HG02610 (cell line): Measurements from ENCODE around the gene SPPL2C.
"Not testable (repeated sequence)": the region's sequence is repeated elsewhere in the genome, so short reads cannot be mapped to it uniquely, and the experiment has no call there.

ENCODE experiments used
- ATAC-seq: cut with Tn5 transposase; IDR thresholded peaks from one replicate; pipeline ENCODE4 v1.9.1; 2021; ENCODE audit warnings: mild to moderate bottlenecking, moderate library complexity; ENCODE audit not compliant: unreplicated experiment

Gene SPPL2C

DNA sequence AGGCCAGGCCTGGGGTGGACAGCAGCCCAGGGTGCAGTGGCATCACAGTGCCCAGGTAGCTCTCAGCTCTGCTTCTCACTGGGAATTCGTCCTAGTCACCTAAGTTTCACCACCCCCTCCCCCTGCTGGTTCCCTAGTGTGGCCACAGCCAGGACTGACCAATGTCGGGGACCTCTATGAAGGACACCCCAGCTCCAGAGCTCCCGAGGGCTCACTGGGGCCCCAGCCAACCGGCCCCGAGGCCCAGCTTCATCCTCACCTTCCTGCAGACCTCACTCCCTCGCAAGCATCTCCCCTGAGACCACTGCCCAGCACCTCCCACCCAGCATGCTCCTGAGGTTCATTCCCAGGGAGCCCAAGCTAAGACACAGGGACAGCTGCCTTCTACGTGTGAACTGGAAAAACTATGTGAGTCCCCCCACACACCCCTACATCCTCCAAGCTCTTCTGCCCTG is 4.9 kb downstream of the SPPL2C start:
- ATAC-seq, result no peak

DNA sequence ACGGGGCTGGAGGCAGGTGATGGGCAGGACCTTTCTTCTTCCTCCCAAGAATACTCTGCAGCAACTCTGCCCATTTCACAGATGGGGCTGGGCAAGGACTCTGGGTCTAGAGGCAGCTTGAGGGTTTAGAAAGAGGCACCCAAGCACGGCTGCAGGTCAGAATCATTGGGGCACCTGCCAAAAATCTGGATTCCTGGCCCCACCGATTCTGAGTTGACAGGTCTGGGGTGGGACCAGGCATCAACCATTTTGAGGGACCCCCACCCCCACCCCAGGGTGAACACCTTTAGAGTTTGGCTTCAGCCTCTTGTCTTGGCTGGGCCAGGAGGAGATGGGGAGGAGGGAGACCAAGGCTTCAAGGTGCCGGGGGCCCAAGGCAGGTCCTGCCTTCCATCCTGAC is 5.3 kb downstream of the SPPL2C start:
- ATAC-seq, result no peak

DNA sequence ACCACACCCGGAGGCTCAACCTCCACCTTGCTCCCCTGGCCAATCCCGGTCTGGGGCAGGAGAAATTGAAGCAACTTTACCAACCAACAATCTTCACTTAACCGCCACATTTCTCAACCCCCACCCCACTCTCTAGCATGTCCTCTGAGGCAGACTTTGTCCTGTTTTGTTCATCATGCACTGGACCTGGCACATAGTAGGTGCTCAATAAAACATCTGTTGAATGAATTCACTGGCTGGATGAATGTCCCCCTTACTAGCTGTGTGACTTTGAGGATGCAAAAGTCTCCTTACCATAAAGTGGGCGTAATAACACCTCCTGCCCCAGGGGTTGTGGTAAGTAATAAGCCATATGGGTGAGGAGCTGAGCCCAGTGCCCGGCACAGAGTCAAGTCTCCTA is 5.8 kb downstream of the SPPL2C start:
- no peak for ATAC-seq

DNA sequence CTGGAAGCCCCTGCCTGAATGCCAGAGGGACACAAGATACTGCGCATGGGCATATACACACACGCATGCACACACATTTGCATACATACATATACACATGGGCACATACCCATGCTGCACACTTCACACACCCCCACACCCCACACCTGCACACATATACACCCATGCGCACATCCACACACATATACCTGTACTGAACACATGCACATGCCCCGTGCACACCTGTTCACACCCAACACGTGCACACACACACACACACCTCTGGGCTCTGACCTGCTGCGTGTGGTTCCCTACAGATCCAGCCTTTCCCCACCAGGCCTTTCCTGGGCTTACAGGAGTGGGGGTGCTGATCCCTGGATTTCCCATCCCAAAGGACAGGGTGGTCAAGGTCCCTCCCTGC is 6.3 kb downstream of the SPPL2C start:
- no peak for ATAC-seq

DNA sequence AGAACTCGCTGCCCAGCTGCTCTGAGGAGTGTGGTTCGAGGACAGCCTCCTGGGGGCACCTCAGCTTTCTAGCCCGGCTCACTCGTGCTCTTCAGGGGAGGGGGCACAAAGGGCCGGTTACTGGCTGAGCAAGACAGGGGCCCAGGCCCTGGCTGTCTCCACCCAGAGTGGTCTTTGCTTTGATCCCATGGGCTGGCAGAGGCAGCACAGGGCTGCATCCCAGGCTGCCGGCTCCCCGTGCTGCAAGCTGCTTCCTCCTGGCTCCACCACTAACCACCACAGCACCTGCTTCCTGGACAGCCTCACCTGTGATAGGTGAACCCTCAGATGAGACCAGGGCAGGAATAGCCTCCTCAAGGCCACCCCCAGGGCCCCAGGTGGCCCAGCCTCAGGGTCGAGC is 6.8 kb downstream of the SPPL2C start:
- ATAC-seq, result no peak

DNA sequence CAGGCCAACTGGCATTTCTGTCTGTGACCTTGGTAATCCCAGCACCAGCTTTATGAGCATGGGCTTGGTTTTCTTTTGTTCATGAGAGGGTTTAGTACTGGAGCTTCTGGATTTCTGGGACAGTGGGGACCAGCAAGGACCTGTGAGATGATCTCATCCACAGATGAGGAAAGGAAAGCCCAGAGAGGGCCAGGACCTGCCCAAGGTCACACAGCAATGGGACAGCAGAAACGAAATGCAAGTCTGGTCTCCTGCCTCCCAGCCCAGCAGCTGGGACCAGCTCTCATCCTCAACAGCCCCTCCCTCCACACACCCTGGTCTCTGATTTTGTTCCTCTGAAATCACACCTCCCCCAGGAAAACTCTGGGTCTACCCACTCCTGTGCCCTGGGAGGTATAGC is 7.2 kb downstream of the SPPL2C start:
- ATAC-seq, result no peak

DNA sequence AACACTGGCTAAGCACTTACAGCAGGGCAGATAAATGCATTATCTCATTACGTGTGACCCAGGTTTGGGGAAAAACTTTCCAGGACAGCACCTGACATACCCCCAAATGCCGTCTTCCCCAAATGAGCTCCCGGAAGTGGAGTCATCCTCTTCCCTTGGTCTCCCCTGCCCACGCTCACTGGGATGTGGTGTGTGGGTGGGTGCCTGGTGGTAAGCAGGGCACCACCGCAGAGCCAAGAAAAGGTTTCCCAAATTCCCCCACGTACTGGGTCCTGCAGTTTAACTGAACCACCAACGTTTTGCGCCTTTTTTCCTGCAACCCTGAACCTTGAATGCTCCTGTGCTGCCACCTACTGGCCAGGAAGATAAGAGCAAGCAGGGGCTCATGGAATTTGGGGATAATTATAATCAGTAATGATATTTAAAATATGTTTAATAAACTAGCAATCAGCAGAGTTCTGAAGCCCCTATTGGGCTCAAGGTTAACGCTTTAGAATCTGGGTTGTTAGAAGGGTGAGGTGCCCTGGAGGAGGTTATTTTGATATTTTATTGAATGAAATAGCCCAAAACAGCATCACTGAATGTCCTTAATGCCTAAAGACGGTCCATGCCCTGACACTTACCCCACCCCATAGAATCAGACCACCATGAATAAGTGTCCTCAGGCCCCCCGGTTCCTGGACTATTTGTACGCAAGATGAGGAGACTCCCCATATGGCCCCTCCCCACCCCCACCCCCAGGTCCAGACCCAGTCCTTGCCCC is 8.0 kb downstream of the SPPL2C start:
- no peak for ATAC-seq

DNA sequence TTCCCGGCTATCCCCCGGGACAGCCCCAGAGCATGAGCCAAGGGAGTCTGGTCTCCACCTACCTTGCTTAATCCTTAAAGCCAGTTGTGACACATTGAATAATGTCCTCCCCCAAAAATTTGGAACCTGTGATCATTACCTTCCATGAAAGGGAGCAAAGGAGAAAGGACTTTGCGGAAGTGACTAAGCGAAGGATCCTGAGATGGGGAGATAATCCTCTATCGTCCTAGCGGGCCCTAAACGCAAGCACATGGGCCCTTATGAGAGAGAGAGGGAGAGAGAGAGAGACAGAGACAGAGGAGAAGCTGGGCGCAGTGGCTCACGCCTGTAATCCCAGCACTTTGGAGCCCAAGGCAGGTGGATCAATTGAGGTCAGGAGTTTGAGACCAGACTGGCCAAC is 9.5 kb downstream of the SPPL2C start:
- no peak for ATAC-seq

DNA sequence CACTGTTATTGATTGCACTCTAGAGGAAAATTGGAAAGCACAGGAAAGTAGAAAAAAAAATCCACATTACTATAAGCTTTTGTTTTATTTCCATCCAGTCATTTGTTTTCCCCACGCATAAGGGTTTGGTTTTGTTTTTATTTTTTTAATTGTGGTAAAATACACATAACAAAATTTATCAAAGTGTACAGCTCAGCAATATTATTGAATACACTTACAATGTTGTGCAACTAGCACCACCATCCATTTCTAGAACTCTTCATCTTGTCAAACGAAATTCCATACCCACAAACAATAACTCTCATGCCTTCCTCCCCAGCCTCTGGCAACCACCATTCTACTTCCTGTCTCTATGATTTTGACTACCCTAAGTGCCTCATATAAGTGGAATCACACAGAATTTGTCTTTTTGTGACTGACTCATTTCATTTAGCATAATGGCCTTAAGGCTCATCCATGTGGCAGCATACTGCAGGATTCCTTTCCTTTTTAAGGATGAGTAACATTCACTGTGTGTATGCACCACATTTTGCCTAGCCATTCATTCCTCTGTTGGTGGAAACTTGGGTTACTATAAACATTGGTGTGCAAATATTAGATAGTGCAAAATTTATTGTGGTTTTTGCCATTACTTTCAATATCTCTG is 11.1 kb downstream of the SPPL2C start:
- no peak for ATAC-seq

DNA sequence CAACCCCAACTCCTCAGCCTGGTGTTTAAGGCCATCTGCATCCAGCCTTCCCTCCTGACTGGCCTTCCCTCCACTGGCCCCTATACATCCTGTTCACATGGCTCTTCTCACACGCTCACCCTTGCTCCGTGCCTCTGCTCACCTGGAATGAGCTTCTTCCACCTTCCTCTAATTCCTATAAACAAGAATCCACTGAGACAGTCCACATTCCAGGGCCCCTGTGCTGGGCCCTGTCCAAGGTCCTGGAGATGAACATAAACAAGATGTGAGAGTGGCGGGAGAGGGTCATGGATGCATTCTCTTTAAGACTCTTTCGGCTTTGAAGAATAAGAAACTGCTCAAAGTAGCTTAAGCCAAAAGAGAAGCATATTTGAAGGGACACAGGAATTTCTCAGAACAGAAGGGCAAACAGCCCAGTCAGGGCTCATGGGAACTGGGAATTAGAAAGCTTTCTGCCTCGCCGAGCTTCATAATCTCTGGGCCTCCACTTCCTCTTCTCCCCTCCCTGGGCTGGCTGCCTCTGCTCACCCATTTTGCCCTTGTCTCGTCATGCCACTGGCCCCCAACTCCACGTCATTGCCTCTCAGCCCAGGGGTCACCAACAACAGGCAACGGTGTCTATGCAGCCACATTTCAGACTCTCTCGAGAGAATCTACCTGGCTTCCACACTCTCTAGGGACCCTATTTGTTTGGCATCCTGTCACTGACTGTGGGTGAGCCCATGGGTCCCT is 13.5 kb downstream of the SPPL2C start:
- no peak for ATAC-seq

DNA sequence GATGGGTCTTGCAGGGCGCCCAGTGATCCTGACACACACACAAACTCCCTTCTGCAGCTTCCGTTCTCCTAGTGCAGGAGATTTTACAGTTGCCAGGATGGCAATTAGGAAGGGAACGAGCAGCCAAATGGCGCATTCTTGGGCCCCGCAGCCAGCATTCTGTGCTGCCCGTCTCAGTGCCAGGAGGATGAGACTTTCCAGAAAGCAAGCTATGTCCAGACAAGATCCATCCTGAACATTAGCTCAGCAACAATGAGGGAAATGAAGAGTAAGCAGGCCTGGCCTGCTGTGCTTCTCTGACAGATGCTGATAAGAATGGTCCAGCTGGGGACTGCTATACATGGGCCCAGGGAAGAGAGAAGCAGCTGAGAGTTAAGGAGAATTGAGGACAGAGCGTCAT is 16.5 kb downstream of the SPPL2C start:
- ATAC-seq, result no peak

DNA sequence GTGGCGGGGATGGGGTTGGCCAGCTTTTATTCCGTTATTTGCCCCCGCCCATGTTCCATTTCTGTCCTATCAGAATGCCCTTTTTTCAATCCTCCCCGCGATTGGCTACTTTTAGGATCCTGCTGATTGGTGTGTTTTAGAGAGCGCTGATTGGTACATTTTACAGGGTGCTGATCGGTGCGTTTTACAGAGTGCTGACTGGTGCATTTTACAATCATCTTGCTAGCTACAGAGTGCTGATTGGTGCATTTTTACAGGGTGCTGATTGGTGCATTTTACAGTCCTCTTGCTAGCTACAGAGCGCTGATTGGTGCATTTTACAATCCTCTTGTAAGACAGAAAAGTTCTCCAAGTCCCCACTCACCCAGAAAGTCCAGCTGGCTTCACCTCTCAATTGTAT is 17.4 kb downstream of the SPPL2C start:
- ATAC-seq, result not testable (repeated sequence)

DNA sequence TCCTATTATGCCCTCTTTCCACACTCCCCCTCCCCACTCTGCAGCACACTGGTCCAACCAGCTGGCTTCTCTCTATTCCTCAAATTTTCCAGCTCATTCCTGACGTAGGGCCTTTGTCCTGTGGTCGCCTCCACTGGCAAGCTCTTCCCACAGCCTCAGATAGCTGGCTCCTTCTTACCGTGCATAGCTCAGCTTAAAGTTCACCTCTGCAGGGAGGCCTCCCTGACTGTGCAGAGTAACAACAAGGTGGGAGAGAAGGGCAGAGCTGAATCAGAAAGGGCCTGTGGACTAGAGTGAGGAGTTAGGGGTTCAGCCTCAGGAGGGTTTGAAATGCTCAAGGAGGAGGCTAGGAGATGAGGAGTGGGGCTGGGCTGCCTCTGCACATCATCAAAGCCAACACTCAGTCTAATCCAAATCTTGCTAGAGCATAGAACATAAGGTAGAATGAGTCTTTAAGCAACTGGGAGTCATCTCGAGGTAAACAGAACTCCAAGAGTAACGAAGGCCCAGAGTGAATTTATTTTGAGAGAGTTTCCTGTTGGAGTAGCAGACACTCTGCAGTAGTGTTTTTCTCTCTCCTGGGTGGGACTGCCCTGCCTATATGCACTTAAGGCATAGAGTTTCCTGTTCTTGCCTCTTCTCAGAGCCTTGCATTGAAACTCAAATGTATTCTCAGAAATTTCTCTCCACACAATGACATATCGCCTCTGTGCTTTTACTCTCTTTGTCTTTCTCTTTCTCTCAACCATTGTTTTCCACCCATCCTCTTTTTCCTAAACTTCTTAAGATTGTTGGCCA is 19.4 kb downstream of the SPPL2C start:
- no peak for ATAC-seq

DNA sequence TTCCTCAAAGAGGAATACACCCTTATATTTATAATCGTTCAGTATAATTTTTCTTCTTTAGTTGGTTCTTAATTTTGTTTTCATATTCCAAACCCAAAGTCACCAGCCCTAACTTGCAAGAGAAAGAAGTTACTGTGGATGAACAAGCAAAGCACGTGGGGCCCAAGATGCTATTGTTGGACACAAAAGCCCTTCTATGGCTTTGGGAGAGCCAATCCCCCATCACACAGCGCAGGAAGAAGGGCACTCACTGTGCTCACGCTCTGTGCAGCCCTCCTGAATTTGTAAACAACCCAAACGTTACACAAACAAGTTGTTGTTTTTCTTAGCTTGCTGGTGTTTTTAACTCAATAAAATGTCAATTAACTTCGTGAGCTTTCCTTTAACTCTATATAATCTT is 22.5 kb downstream of the SPPL2C start:
- no peak for ATAC-seq

DNA sequence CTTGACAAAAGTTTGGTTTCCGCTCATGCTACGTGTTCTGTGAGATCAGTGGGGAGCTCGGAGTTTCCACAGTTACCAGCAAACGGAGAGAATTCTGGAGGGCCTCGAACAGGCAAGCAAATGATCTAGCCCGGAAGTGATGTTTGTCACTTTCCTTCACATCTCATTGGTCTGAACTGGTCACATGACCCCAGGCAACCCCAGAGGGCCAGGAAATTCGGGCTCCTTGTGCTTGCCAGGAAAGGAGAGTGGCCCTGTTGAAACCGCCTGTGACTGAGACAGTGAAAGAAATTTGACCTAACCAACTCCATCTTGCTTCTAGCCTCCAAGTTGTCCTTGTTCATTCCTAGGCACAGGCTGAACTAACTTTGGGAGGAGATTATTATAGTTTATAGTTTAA is 23.0 kb downstream of the SPPL2C start:
- ATAC-seq, result no peak

DNA sequence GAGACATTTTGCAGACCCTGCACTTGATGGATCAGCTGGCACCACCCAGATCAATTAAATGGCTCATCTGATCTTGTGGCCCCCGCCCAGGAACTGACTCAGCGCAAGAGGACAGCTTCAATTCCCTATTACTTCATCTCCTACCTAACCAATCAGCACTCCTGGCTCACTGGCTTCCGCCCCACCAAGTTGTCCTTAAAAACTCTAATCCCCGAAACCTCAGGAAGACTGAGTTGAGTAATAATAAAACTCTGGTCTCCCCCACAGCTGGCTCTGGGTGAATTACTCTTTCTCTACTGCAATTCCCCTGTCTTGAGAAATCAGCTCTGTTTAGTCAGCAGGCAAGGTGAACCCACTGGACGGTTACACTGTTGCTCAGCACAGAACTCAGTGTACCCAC is 23.6 kb downstream of the SPPL2C start:
- no peak for ATAC-seq

DNA sequence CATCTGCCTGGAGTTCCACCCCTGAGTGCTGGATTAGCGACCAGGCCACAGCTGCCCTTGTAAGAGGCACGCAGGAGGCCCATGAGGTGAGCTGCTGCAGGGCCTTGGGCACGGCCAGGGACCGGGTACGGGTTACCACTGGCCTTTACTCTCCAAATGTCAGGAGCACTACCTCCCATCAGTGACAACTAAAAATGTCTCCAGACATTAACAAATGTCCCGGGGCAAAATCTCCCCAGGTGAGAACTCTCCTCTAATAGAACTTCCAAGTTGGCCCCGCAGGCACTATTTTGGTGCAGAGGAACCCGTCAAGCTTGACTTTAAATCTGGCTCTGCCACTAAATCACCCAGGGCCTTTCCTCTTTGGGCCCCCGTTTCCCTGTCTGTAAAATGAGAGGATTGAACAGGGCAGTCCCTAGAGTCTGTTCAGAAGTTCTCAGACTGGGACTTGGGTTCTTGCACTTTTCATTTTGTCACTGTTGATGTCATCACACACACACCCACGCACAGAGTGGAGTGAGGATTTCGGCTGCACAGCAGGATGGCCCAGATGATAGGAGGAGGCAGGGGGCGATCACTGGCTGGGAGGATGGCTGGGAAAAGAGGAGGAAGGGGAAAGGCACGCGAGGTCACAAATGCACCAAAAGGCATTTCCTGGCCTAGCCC is 25.1 kb downstream of the SPPL2C start:
- no peak for ATAC-seq

DNA sequence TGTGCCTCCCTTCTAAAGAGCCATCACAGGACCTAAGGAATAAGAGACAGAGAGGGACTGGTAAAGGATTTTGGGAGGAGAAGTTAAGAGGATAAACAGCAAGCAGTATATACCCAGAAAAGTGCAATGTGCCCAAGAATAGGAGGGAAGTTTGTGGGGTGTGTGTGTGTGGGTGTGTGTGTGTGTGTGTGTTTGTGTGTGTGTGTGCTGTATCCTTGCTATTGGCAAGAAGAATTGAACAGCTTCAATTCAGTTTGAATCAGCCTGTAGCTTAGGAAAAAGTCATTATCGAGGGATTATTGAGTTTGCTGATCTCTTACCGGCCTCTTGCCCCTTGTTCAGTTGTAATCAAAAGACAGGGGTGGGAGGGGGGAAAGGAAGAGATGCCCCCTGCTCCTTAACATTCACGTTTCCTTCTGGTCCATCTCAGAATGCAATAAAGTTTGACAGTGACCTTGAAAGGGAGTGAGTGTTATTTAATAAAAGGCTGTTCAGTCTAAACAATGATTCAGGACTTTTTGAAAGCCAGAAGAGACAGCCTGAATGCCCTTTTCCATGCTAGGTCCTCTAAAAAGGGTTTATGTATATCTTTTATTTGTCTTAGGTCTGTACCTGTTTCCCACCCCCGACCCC is 25.8 kb downstream of the SPPL2C start:
- no peak for ATAC-seq

DNA sequence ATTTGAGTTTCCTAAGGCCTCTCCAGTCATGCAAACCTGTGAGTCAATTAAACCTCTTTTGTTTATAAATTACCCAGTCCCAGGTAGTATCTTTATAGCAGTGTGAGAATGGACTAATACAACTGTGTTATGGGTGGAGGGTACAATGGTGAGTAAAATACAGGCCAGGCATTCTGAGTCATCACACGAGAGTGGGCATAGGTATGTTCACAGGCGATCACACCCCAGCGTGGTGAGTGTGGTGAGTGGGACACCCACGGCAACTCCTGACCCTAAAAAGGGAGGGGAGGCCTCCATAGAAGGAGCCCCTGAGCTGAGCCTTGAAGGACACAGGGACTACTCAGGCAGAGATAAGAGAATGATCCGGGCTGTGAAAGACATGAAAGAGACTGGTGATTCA is 27.0 kb downstream of the SPPL2C start:
- ATAC-seq, result no peak

DNA sequence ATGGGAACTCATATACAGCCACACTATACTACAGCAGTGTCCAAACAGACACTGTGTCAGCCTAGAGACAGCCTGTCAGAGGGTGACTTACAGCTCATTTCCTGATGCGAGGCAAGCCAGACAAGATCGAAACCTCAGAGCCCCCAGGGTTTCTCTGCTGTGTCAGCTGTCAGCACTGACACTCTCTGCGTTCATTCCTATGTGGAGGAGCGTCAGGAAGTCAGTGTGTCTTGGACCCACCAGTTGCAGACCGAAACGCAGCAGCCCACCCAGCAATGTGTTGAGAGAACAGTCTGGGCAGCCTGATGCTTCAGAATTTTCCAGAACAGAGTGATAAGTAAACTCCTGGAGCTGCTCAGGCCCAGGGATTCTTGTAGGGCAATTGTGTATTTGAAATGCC is 29.0 kb downstream of the SPPL2C start:
- ATAC-seq, result no peak
